Endothelial cell of coronary artery (primary cell): Measurements from ENCODE around the gene DNAJB13. TPM values are rescaled to one million over a fixed set of nuclear protein-coding genes. Genes with fewer than 3 reads are reported as not detected.

Experiments
- total RNA-seq: library from RNA; depleted of rRNA; stranded (reverse); fragments of >200 nt; gene quantifications from 2 replicates; pipeline ENCODE4 v1.2.3, GENCODE V29; 2014

The DNAJB13 gene
- total RNA-seq = not detected in 2 replicates

GRCh38 chr11:73950869-73951710 lies at the start of gene DNAJB13:
Gene DNAJB13 (plus strand): TSS chr11:73951026. CDS start chr11:73951070, 44 bp downstream.

GRCh38 chr11:73982595-73982989 lies 31.8 kb downstream of the DNAJB13 start, which contains the start of gene UCP2:
Gene UCP2 (minus strand): TSS chr11:73982843. CDS start chr11:73978378, 4,465 bp downstream.

GRCh38 chr11:74008373-74009229 lies 57.8 kb downstream of the DNAJB13 start, which contains the start of gene UCP3:
Gene UCP3 (minus strand): TSS chr11:74009085. CDS start chr11:74007042, 2,043 bp downstream.

Other genes with a start within 250 kb of the DNAJB13 start
- gene RAB6A, start 190.0 kb upstream of the DNAJB13 start, total RNA-seq = 86.8 and 117 TPM in 2 replicates
- gene MRPL48, start 163.2 kb upstream of the DNAJB13 start, total RNA-seq = 31.7 and 31.9 TPM in 2 replicates
- gene COA4, start 74.2 kb upstream of the DNAJB13 start, total RNA-seq = 77.1 and 83.3 TPM in 2 replicates
- gene PAAF1, start 74.0 kb upstream of the DNAJB13 start, total RNA-seq = 9.4 and 13.2 TPM in 2 replicates
- 0.28 and 0.63 TPM in 2 replicates for gene UCP2, start 31.8 kb downstream of the DNAJB13 start, total RNA-seq
- 0.18 and 0.38 TPM in 2 replicates for gene UCP3, start 58.1 kb downstream of the DNAJB13 start, total RNA-seq
- 8.7 and 10.9 TPM in 2 replicates for gene C2CD3, start 220.0 kb downstream of the DNAJB13 start, total RNA-seq
- gene PPME1, start 220.3 kb downstream of the DNAJB13 start, total RNA-seq = 26.4 and 39.1 TPM in 2 replicates